Ascending aorta (tissue), 2 donors: ENCODE measurements around the gene SYTL1. TPM values are rescaled to one million over a fixed set of nuclear protein-coding genes. Genes with fewer than 3 reads are reported as not detected.

Experiments used
- DNase-seq, 2 donors: peaks; one replicate each; pipeline ENCODE4 v3.0.0-alpha.2; 2019; ENCODE audit warnings: low spot score in 2 of 2
- H3K27ac ChIP-seq, 2 donors: fragments of 200-600 bp; sonication (generic); one replicate each; pipeline ENCODE4 v1.5.1; 2016 to 2017; ENCODE audit warnings: mild to moderate bottlenecking in 1 of 2
- H3K27me3 ChIP-seq: fragments of 200-600 bp; sonication (generic); one replicate; pipeline ENCODE4 v1.5.1; 2017
- H3K36me3 ChIP-seq, 2 donors: fragments of 200-600 bp; sonication (generic); one replicate each; pipeline ENCODE4 v1.5.1; 2016
- H3K4me1 ChIP-seq, 2 donors: fragments of 200-600 bp; sonication (generic); one replicate each; pipeline ENCODE4 v1.5.1; 2016 to 2017; ENCODE audit warnings: mild to moderate bottlenecking in 1 of 2
- H3K4me3 ChIP-seq, 2 donors: fragments of 200-600 bp; sonication (generic); one replicate each; pipeline ENCODE4 v1.5.1; 2016 to 2017; ENCODE audit warnings: mild to moderate bottlenecking in 1 of 2
- H3K9me3 ChIP-seq, 2 donors: fragments of 200-600 bp; sonication (generic); one replicate each; pipeline ENCODE4 v1.5.1; 2016
- intact Hi-C: fragments of 100-400 bp; cut with DNase I; formaldehyde crosslinking; loops from one replicate; pipeline ENCODE4 v1.15.1; 2023
- total RNA-seq: library from RNA; depleted of rRNA; stranded (reverse); fragments of >200 nt; gene quantifications from one replicate; pipeline ENCODE4 v1.1.0, GENCODE V29; 2016
- TF ChIP-seq, protein P1 (sequence below), 3 experiments: fragments of 200-600 bp in 2 of 3; fragments of 450-650 bp in 1 of 3; sonication (generic) in 2 of 3; IDR thresholded peaks; one replicate each; pipeline ENCODE4 v1.5.1; 2016 to 2019; ENCODE audit warnings: antibody characterized with exemption in 3 of 3, mild to moderate bottlenecking in 1 of 3, moderate library complexity in 1 of 3

Gene SYTL1
- total RNA-seq, 1 donor from 2014 or later, result 0.21 TPM

DNA sequence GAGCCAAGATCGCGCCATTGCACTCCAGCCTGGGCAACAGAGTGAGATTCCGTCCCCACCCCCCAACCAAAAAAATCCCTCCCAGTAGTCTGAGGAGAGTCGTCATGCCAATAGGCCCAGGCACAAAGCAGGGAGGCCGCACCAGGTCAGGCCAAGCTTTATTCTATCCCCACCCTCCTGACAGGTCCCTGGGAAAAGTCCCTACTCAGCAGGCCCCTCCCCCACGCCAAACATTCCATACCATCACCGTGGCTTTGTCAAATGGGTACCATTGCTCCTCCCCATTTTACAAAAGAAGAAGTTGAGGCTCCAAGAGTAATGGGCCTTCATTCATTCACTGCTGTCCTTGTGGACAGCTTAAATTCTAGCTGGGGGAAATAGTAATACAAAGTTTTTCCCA is 55.9 kb downstream of the SYTL1 start:
- H3K9me3 ChIP-seq, result no peaks in the 10 kb centered on the region
- no peak overlapping the region for H3K27ac ChIP-seq
- no peaks in the 10 kb centered on the region for H3K27me3 ChIP-seq
- intact Hi-C loops, result loop anchor here (10.0 kb wide), 1 partner anchor 283 kb away; no protein-coding TSS in a partner anchor
- H3K4me1 ChIP-seq, result peaks cover 11 to 12% of the 10 kb centered on the region in 2 donors
- H3K36me3 ChIP-seq, result no peaks in the 10 kb centered on the region
- DNase-seq, result no peak
- no peak overlapping the region for H3K4me3 ChIP-seq
- TF ChIP-seq, protein P1, sequence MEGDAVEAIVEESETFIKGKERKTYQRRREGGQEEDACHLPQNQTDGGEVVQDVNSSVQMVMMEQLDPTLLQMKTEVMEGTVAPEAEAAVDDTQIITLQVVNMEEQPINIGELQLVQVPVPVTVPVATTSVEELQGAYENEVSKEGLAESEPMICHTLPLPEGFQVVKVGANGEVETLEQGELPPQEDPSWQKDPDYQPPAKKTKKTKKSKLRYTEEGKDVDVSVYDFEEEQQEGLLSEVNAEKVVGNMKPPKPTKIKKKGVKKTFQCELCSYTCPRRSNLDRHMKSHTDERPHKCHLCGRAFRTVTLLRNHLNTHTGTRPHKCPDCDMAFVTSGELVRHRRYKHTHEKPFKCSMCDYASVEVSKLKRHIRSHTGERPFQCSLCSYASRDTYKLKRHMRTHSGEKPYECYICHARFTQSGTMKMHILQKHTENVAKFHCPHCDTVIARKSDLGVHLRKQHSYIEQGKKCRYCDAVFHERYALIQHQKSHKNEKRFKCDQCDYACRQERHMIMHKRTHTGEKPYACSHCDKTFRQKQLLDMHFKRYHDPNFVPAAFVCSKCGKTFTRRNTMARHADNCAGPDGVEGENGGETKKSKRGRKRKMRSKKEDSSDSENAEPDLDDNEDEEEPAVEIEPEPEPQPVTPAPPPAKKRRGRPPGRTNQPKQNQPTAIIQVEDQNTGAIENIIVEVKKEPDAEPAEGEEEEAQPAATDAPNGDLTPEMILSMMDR (IDR thresholded peaks at IDR 0.05), result no peak

DNA sequence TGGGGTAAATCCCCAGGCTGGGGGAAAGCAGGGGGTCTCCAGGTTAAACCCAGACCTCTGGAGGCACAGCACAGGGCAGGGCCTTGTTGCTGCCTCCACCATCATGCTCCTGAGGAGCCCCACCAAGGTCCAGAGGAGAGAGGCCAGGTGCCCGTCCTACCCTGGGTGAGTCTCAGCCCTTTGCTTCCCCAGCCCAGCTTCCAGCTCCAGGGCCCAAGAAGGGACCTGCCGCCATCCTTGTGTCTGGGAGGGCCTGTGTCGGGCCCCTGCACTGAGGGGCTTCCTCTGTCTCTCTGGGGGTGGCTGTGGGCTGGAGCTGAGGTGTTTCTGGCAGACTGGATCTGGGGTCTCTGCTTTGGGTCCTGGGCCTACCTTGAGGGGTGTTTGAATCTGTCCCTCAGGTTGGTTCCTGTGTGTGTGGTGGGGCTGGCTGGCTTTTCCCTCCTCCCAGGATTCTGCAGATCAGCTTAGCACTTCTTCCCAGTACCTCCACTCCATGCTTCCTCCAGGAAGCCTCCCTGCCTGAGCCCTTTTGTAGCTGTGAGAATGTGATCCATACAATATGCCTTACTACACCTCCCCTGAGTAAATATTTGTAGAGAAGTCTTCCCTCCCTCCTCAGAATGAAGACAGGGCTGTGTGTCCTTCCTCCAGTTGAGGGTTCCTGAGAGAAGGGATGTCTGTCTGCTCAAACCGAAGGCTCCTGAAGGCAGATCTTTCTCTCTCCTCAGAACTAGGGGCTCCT is 56.8 kb downstream of the SYTL1 start:
- Histone ChIP-seq H3K4me3 (no peak overlapping the region), H3K27me3 (no peaks in the 10 kb centered on the region), H3K36me3 (no peaks in the 10 kb centered on the region), H3K27ac (no peak overlapping the region), H3K4me1 (peaks cover 14 to 17% of the 10 kb centered on the region in 2 donors), H3K9me3 (no peaks in the 10 kb centered on the region)
- intact Hi-C loops, result loop anchor here (10.0 kb wide), 1 partner anchor 284 kb away; no protein-coding TSS in a partner anchor
- DNase-seq, result no peak
- TF ChIP-seq, protein P1 (IDR thresholded peaks at IDR 0.05), result no peak

DNA sequence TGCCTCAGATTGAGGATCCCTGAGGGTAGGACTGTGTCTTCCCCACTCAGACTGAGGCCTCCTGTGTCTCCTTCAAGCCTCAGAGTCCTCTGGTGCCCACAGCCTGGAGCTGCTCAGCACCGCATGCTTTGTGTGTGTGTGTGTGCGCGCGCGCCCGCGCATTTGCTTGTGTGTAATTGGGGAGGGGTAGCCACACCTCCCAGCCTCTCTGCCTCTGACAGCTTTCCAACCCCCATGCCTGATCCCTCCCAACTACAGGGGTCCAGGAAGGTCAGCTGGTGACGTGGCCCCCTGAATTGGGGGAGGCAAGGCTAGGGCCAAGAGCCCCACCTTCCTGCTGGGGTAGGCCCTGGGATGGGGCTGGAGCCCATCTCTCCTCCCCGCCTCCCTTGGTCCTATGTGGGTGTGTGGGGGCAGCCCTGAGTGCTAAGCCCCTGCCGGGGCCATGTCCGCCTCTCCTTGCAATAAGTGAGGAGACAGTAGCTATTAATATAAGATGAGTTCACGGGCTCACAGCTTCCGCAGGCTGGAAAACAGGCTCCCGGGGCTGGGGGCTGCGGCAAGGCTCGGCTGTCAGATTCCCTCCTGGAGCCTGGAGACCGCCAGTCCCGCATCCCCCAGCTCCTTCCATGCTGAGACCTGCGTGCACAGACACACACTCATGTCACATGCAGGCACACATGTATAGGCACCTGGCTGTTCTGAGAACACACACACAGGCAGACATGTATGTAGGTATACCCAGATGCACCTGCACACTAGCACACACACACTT is 57.6 kb downstream of the SYTL1 start:
- intact Hi-C loops, result loop anchor here (10.0 kb wide), 1 partner anchor 285 kb away; no protein-coding TSS in a partner anchor
- Histone ChIP-seq H3K36me3 (no peaks in the 10 kb centered on the region), H3K9me3 (no peaks in the 10 kb centered on the region), H3K4me3 (no peak overlapping the region), H3K27me3 (no peaks in the 10 kb centered on the region), H3K4me1 (peaks cover 18 to 25% of the 10 kb centered on the region in 2 donors), H3K27ac (no peak overlapping the region)
- TF ChIP-seq, protein P1 (IDR thresholded peaks at IDR 0.05), result no peak
- DNase-seq, result no peak

DNA sequence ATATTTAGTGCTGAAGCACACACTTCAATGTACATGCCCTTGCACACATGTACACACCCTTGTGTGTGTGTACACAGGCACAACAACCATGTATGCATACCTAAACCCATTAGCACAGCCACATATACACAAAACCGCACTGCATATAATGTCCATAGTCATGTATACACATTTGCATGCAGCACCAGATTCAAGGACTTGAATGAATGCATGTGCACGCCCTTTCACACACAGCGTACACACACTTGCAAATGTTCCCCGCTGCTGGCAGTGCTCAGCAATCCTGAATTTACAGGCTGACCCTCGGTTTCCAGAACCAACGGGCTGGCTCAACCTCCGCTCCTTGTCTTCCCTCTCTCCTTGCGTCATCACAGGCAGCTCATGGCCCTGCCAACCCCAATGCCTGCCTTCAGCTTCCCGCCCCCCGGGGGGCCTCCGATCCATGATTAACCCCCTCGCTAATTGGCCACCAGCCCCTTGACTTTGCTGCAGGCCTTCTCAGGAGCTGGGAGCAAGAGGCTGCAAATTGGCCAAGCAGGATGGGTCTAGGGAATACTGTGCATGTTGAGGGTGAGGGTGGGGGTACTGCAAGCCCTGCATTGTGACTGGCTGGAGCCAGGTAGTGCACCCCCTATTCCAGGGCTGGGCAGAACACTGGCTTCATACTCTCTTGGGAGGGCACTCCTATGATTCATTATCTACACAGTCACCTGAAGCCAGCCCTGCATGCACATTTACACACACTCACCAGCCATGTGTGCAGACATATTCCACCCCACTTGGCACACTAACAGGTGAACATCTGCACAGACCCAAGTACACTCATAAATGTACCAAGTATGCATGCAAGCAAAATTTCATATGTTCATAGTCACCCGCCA is 58.5 kb downstream of the SYTL1 start:
- Histone ChIP-seq H3K9me3 (no peaks in the 10 kb centered on the region), H3K27me3 (no peaks in the 10 kb centered on the region), H3K4me1 (peaks cover 18 to 32% of the 10 kb centered on the region in 2 donors), H3K27ac (no peak overlapping the region), H3K4me3 (no peak overlapping the region), H3K36me3 (no peaks in the 10 kb centered on the region)
- no peak for DNase-seq
- intact Hi-C loops, result no loop called here
- TF ChIP-seq, protein P1 (IDR thresholded peaks at IDR 0.05), result no peak

DNA sequence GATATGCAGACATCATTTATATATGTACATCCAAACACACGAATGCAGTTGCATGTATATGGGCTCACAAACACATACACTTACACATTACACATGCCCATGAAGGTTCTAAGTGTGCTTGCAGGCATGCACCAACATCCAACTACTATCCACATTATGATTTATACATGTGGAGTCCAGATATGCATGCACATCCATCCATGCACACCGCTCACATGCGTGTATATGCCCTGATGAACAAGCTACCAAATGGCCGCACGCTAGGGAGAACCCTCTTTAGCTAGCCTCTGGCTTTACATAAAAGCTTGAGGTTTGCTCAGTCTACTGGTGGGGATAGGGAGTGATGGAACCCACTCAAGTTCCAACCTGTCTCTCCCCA is 59.1 kb downstream of the SYTL1 start:
- Histone ChIP-seq H3K4me1 (peaks cover 18 to 34% of the 10 kb centered on the region in 2 donors), H3K27ac (no peak overlapping the region), H3K4me3 (no peak overlapping the region), H3K9me3 (no peaks in the 10 kb centered on the region), H3K27me3 (no peaks in the 10 kb centered on the region), H3K36me3 (peaks cover 0 to under 1% of the 10 kb centered on the region in 2 donors)
- TF ChIP-seq, protein P1 (IDR thresholded peaks at IDR 0.05), result no peak
- no peak for DNase-seq
- intact Hi-C loops, result no loop called here
